DOHH2 (cell line): ENCODE results near the gene SAMD5.

ENCODE experiments used
- EZH2phosphoT487 ChIP-seq: fragments of 200-600 bp; sonication (generic); IDR thresholded peaks from 2 replicates; pipeline ENCODE4 v1.6.1; 2017; ENCODE audit warnings: borderline replicate concordance, mild to moderate bottlenecking, antibody characterized with exemption, low read length, moderate library complexity, mixed read lengths
- TF ChIP-seq, protein P1 (sequence below): fragments of 200-600 bp; sonication (generic); IDR thresholded peaks from one replicate; pipeline ENCODE4 v1.5.1; 2014; ENCODE audit warnings: antibody characterized with exemption, mild to moderate bottlenecking, low read depth, low read length; ENCODE audit not compliant: poor library complexity, severe bottlenecking

DNA sequence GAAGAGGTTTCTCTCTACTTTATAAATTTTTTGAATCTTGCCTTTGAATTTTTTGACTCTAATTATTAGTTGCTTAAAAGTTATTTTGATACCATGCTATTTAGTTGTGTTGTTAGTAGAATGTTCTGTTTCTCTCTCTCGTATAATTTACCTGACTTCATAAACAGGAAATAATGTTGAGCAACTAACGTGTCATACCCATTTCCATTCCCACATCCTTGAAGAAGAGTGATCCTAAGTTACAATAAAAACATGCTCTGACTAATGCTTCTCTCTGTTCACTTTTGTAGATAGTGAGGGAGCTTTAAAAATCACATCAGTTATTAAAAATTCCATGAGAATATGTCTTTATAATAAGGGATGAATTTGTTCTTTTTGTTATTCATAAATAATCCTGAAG is 69.7 kb downstream of the SAMD5 start:
- TF ChIP-seq, protein P1, sequence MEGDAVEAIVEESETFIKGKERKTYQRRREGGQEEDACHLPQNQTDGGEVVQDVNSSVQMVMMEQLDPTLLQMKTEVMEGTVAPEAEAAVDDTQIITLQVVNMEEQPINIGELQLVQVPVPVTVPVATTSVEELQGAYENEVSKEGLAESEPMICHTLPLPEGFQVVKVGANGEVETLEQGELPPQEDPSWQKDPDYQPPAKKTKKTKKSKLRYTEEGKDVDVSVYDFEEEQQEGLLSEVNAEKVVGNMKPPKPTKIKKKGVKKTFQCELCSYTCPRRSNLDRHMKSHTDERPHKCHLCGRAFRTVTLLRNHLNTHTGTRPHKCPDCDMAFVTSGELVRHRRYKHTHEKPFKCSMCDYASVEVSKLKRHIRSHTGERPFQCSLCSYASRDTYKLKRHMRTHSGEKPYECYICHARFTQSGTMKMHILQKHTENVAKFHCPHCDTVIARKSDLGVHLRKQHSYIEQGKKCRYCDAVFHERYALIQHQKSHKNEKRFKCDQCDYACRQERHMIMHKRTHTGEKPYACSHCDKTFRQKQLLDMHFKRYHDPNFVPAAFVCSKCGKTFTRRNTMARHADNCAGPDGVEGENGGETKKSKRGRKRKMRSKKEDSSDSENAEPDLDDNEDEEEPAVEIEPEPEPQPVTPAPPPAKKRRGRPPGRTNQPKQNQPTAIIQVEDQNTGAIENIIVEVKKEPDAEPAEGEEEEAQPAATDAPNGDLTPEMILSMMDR = no peak
- TF ChIP-seq EZH2phosphoT487 = no peak
